Effector memory CD8-positive, alpha-beta T cell (primary cell): ENCODE data around the gene HOXD4.

Experiments used
- ATAC-seq: fragments of 150-1000 bp; cut with Tn5 transposase; replicated peaks from 2 replicates; pipeline ENCODE4 v1.10.0; 2021; ENCODE audit warnings: mild to moderate bottlenecking, moderate library complexity
- DNase-seq, 3 experiments: peaks; one replicate each; pipeline ENCODE4 v3.0.0; 2021
- H3K27ac Mint-ChIP-seq, 2 donors: one replicate each; pipeline ENCODE4 v1.8.0; 2022; ENCODE audit warnings: mild to moderate bottlenecking in 2 of 2, mixed read lengths in 2 of 2, moderate library complexity in 2 of 2
- H3K27me3 Mint-ChIP-seq, 2 donors: one replicate each; pipeline ENCODE4 v1.8.0; 2022; ENCODE audit warnings: mixed read lengths in 2 of 2
- H3K36me3 Mint-ChIP-seq: one replicate; pipeline ENCODE4 v1.8.0; 2022; ENCODE audit warnings: mild to moderate bottlenecking, moderate library complexity, mixed read lengths; ENCODE audit not compliant: insufficient read depth
- H3K4me1 Mint-ChIP-seq, 2 donors: one replicate each; pipeline ENCODE4 v1.8.0; 2022; ENCODE audit warnings: low read depth in 2 of 2, mixed read lengths in 2 of 2
- H3K4me3 Mint-ChIP-seq, 2 donors: one replicate each; pipeline ENCODE4 v1.8.0; 2022; ENCODE audit warnings: mild to moderate bottlenecking in 2 of 2, mixed read lengths in 2 of 2, moderate library complexity in 2 of 2
- H3K9me3 Mint-ChIP-seq, 2 donors: one replicate each; pipeline ENCODE4 v1.8.0; 2022; ENCODE audit warnings: mixed read lengths in 2 of 2

Gene HOXD4

DNA sequence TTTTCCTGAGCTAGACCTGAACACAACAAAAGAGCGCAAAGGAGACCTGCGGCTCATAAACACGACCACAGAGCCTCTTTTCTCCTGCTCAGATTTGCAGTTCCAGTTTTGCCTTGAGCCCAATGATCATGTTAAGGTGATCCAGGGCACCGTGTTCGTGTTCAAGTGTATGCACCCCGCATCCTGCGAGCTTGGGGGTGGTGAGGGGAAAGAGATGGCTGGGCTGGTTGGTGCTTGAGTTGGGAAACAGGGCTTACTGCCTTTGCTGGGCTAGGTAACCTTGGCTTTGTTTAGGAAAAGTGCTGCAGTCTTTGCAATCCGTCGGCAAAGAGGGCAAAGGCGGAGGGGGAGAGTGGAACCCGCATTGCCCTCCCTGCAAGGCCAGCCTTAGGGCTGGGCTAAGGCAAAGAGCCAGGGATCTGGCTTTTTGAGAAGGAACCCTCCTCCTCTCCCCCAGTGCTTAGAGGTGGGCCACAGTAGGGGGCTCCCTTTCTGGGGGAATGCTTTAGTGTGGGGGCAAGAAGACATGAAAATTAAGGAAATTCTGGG is 33.5 kb upstream of the HOXD4 start:
- no peak for DNase-seq
- no peak for ATAC-seq
- no peak overlapping the region for H3K27ac Mint-ChIP-seq
- peaks cover 38% of the 10 kb centered on the region for H3K36me3 Mint-ChIP-seq
- peaks cover 79 to 85% of the 10 kb centered on the region in 2 donors for H3K27me3 Mint-ChIP-seq
- no peak overlapping the region for H3K4me3 Mint-ChIP-seq
- no peaks in the 10 kb centered on the region for H3K9me3 Mint-ChIP-seq
- H3K4me1 Mint-ChIP-seq = peaks cover 4 to 9% of the 10 kb centered on the region in 2 donors

DNA sequence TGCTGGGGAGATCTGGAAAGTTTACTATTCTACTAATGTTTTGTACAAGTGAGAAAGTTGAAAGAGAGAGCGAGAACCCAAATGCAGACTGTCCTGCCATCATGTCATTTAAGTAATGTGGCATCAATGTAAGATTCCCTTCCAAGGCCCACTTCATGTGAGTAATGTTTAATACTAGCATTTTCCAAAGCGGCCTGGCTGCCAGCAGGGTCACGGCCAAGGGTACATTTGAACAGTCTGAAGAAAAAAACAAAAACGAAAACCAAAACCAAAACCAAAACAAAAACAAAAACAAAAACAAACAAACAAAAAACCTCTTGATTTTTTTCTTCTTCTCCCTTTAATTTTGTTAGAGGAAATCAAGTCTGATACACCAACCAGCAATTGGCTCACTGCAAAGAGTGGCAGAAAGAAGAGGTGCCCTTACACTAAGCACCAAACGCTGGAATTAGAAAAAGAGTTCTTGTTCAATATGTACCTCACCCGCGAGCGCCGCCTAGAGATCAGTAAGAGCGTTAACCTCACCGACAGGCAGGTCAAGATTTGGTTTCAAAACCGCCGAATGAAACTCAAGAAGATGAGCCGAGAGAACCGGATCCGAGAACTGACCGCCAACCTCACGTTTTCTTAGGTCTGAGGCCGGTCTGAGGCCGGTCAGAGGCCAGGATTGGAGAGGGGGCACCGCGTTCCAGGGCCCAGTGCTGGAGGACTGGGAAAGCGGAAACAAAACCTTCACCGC is 32.6 kb upstream of the HOXD4 start:
- ATAC-seq = no peak
- Mint-ChIP-seq H3K27me3 (peaks cover 77 to 81% of the 10 kb centered on the region in 2 donors), H3K4me3 (peak overlapping the region; percentile 23 to 29), H3K9me3 (no peaks in the 10 kb centered on the region), H3K27ac (no peak overlapping the region), H3K4me1 (peaks cover 4 to 9% of the 10 kb centered on the region in 2 donors), H3K36me3 (peaks cover 41% of the 10 kb centered on the region)
- no peak for DNase-seq

DNA sequence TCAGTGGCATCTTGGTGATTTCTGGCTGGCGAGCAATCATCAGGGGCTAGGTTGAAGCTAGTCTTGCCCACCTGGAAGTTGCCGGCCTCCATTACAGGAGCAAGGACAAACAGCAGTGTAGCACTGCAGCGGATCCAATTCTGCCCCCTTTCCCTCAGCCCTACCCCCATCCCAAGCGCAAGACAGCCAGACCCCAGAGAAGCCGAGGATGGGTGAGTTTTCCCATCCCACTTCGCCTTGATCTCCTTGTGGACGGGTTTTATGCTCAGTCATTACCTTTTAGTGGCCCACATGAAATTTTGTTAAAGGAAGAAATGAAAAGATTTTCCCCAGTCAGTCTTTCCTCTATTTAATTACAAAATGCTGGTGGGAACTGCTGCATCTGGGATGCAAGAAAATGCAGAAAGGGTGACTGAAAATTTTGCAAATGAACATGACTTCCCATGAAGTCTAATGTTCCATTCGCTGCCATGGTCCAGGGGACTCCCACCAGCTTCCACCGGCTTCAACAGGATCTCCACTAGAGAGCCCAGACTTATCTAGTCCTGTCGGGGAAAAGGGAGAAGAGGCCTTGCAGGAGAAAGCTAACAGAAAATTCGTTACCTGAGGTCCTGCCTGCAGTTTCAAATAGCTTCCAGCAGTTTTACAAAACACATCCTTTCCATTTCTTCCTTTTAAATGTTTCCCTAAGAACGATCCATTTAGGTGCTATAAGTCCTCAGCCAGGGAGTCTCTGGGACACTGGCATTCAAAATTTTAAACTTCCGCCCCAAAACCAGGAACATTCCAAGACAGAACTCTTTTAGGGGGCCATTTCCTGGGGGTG is 30.8 kb upstream of the HOXD4 start:
- peaks cover 56% of the 10 kb centered on the region for H3K36me3 Mint-ChIP-seq
- H3K4me3 Mint-ChIP-seq = peak overlapping the region in 1 of 2 donors; percentile 19
- no peak for DNase-seq
- peaks cover 4 to 9% of the 10 kb centered on the region in 2 donors for H3K4me1 Mint-ChIP-seq
- H3K27ac Mint-ChIP-seq = peak overlapping the region in 1 of 2 donors; percentile 20
- H3K9me3 Mint-ChIP-seq = no peaks in the 10 kb centered on the region
- peaks cover 83 to 85% of the 10 kb centered on the region in 2 donors for H3K27me3 Mint-ChIP-seq
- ATAC-seq = no peak

DNA sequence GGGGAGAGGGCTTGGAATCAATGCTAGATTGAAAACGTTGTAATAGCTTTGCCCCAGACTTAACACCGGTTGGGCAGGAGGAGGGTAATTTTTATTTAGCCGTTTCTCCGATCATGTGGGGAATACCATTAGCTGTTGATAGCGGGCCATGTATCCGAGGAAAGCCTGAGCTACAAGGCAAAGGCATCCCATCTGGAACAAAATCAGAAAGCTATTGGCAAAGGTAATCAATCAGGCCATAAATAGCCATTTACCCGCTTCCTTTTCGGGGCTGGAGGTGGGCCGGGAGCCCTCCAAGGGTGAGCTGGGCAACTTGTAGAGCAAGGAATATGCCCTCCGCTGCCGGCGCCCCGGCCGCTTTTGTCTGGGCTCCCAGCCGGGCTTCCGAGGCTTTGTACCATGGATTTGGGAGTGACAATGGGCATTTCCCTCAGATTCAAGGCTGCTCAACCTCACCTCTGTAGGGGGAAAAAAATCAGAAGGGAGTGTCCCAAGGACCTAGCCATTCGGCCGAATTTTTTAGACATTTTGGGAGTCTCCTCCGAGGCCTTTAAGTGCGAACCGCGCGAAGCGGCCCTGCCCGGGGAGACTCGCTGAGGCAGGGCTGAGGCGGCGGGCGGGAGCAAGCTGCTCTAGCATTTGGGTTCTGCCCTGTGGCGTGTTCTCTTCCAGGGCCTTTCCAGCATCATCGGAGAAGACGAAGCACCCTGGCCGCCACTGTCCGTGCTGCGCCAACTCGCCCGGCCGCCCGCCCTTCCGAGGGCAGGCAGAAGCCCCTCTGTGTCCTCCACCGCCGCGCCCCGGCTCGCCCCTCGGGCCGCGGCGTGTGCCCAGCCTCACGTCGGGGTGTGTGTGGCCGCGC is 29.9 kb upstream of the HOXD4 start:
- no peak for DNase-seq
- H3K9me3 Mint-ChIP-seq = no peaks in the 10 kb centered on the region
- ATAC-seq = no peak
- peaks cover 51% of the 10 kb centered on the region for H3K36me3 Mint-ChIP-seq
- peak overlapping the region in 1 of 2 donors; percentile 20 for H3K27ac Mint-ChIP-seq
- H3K27me3 Mint-ChIP-seq = peaks cover 83 to 85% of the 10 kb centered on the region in 2 donors
- H3K4me3 Mint-ChIP-seq = peak overlapping the region in 1 of 2 donors; percentile 19
- peaks cover 4 to 9% of the 10 kb centered on the region in 2 donors for H3K4me1 Mint-ChIP-seq

DNA sequence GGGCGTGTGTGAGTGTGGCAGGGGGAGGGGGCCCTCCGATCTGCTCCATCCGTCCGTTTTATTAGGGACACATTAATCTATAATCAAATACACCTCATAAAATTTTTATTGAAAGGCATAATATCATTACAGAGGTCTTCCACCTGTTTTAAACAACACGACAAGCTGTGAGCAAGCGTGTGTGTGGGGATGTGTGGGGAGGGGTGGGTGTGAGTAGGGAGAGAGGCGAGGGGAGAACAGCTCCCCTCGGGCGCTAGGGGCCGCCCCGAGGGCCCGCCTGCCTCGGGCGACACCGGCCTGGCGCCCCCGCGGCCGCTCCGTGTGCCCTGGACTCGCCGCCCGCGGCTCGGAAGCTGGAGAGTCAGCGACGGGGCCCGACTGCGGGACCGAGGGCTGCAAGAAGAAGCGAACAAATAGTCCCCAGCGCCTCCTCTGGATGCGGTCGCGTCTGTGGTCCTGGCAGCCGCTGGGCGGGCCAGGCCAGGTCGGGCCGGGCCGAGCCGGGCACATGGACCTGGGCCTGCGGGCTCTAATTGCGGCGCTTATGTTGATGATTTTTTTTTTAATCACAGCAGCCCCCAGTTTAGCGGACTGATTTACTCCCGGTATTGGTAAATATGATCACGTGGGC is 29.2 kb upstream of the HOXD4 start:
- DNase-seq (no peak), ATAC-seq (peak; percentile 35)
- Mint-ChIP-seq H3K27ac (no peak overlapping the region), H3K4me1 (peaks cover 6 to 9% of the 10 kb centered on the region in 2 donors), H3K4me3 (peak overlapping the region; percentile 43 to 49), H3K36me3 (peaks cover 49% of the 10 kb centered on the region), H3K27me3 (peaks cover 83 to 85% of the 10 kb centered on the region in 2 donors), H3K9me3 (no peaks in the 10 kb centered on the region)

GRCh38 chr2:176122683-176123410 is 28.5 kb upstream of the HOXD4 start, which contains the start of gene HOXD9:
TSS of gene HOXD9 (plus strand) at chr2:176122719. CDS start at chr2:176122769, 50 bp downstream.
- Mint-ChIP-seq H3K4me3 (peak within 1 kb of the TSS; percentile 43 to 49), H3K27ac (peak within 1 kb of the TSS in 1 of 2 donors; percentile 44)

DNA sequence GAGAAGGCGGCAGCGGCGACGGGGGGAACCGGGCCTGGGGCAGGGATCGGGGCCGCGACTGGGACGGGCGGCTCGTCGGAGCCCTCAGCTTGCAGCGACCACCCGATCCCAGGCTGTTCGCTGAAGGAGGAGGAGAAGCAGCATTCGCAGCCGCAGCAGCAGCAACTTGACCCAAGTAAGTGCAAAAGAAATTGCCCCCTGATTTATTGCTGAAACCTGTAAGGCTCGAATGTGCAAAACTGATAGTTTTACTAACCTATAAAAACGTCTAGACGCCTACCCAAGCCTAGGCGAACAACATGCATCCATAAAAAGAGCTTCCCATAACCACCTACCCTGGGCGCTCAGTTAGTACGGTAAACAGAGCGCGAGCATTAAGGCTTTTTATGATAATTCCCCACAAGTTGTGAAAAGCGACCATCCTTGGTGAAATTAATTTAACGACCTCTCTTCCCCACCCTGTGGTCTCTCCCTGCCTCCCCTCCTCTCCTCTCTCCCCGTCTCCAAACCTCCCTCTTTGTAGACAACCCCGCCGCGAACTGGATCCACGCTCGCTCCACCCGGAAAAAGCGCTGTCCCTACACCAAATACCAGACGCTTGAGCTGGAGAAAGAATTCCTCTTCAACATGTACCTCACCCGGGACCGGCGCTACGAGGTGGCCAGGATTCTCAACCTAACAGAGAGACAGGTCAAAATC is 27.8 kb upstream of the HOXD4 start:
- DNase-seq (no peak), ATAC-seq (no peak)
- Mint-ChIP-seq H3K9me3 (no peaks in the 10 kb centered on the region), H3K4me1 (peaks cover 8 to 12% of the 10 kb centered on the region in 2 donors), H3K4me3 (peak overlapping the region; percentile 16 to 40), H3K27ac (peak overlapping the region in 1 of 2 donors; percentile 44), H3K36me3 (peaks cover 47% of the 10 kb centered on the region), H3K27me3 (peaks cover 83 to 85% of the 10 kb centered on the region in 2 donors)

More at GRCh38 chr2:176122683-176123410, 28.5 kb upstream of the HOXD4 start, which contains the start of gene HOXD9:
- Mint-ChIP-seq H3K27me3 (peaks cover 83 to 85% of the 10 kb centered on the region in 2 donors), H3K4me1 (peaks cover 5 to 12% of the 10 kb centered on the region in 2 donors), H3K9me3 (no peaks in the 10 kb centered on the region), H3K36me3 (peaks cover 44% of the 10 kb centered on the region)
- ATAC-seq (peak; percentile 51), DNase-seq (no peak)

DNA sequence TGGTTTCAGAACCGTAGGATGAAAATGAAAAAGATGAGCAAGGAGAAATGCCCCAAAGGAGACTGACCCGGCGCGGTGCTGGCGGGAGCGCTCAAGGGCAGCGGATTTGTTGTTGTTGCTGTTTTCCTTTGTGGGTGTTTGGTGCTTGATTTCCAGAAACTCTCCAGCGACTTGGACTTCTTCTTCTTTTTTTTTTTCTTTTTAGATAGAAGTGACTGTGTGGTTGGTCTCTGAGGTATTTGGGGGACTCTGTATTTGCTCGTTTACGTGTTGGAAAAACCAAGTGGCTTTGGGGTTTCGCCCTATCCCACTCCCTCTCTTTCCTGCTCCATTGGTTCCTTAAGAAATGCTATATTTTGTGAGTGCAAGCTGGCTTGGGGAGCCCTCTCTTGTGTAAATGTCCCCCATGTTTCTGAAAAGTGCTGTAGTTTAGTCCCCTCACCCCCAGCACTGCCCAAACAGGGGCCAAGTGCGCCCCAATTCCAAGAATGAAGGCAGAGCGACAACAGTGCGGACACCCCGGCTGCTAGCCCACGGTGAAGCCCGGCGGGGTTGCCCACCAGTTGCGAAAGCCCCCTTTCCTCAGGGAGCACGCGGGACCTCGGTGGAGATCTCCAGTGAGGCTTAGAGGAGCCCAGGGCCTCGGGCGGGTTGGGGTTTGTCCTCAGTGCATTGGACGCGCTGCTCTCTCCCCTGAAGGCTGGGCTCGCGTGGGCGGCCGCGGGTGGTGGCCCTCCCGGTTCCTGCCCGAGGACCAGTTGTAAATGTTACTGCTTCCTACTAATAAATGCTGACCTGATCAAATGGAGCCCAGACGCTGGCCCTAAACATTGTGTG is 27.0 kb upstream of the HOXD4 start:
- Mint-ChIP-seq H3K4me1 (peaks cover 9 to 13% of the 10 kb centered on the region in 2 donors), H3K4me3 (peak overlapping the region; percentile 16 to 24), H3K9me3 (no peaks in the 10 kb centered on the region), H3K27ac (no peak overlapping the region), H3K27me3 (peaks cover 83 to 85% of the 10 kb centered on the region in 2 donors), H3K36me3 (peaks cover 55% of the 10 kb centered on the region)
- ATAC-seq (no peak), DNase-seq (no peak)

DNA sequence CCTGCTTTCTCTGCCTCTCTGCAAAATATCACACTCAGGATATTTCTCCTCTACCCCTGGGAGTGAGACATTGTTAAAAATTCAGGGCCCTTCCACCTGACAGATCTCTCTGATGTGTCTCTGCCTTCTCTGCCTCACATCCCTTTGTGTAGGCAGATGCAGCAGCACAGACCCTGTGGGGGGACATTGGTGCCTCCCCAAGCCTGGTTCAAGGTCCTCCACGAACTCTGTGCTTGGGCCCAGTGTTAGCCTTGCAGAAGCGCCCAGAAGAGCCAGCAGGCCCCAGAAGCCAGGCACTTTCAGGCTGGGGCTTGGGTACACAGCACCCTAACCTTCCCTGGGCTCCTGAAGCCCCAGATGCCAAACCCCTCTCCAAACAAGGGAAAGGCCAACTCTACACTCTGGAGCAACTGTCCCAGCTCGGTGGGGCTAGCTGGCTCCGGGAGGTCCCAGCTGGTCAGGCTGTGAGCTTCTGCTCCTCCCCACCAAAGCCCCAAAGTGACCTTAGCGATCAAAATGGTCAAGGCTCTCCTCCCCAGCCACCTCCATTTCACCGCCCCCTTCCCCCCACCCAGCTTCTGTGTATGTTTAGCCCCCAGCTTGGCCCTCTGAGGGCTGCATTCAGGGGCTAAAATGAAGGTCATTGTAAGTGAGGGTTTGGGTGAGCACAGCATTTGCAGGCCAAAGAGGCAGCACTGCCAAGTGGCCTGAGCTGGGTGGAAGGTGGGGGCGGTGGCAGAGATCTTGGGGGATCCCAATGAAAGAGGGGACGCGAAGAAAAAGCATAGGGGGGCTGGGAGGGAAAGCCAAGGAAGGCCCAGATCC is 26.2 kb upstream of the HOXD4 start:
- ATAC-seq = no peak
- no peak overlapping the region for H3K4me3 Mint-ChIP-seq

DNA sequence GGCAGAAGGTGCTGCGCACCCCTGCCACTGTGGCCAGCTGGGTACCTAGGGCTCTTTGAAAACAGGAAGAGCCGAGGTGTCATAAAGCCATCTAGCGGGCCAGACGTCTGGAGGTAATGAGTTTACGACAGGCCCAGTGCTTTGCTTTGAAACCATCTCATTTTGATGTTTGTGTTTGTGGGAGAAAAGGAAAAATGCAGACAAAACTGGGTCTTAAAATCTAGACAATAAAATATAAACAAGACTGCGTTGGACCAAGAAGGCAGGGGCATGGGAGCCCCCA is 25.6 kb upstream of the HOXD4 start:
- ATAC-seq (no peak), DNase-seq (no peak)
- H3K9me3 Mint-ChIP-seq = no peaks in the 10 kb centered on the region
- H3K27me3 Mint-ChIP-seq = peaks cover 72 to 75% of the 10 kb centered on the region in 2 donors
- no peak overlapping the region for H3K27ac Mint-ChIP-seq
- peaks cover 9 to 13% of the 10 kb centered on the region in 2 donors for H3K4me1 Mint-ChIP-seq
- peaks cover 55% of the 10 kb centered on the region for H3K36me3 Mint-ChIP-seq
- H3K4me3 Mint-ChIP-seq = no peak overlapping the region

More for the DNA sequence above, 26.2 kb upstream of the HOXD4 start:
- Mint-ChIP-seq H3K4me1 (peaks cover 9 to 13% of the 10 kb centered on the region in 2 donors), H3K9me3 (no peaks in the 10 kb centered on the region), H3K27ac (no peak overlapping the region), H3K27me3 (peaks cover 75 to 77% of the 10 kb centered on the region in 2 donors), H3K36me3 (peaks cover 56% of the 10 kb centered on the region)
- no peak for DNase-seq
